Stimulated activated CD8-positive, alpha-beta memory T cell treated with anti-CD3 and anti-CD28 coated beads, Interleukin-15, amount 100 ng/mL, for 48 hours (primary cell): ENCODE results near the gene XCL1.
A peak's percentile ranks its signal among the peaks of the same experiment; 100 is the strongest.
"Not testable (repeated sequence)": the region's sequence is repeated elsewhere in the genome, so short reads cannot be mapped to it uniquely, and the experiment has no call there.

ENCODE experiments used
- DNase-seq, 2 donors: peaks; one replicate each; pipeline ENCODE4 v3.0.0-alpha.2; 2020; ENCODE audit warnings: low read depth in 2 of 2

The XCL1 gene

GRCh38 chr1:168576245-168576688 is at the start of gene XCL1:
XCL1 (plus strand) TSS chr1:168576605; CDS start chr1:168576638, 33 bp downstream.
- DNase-seq, result peak in 1 of 2 donors; percentile 40

GRCh38 chr1:168529518-168529917 is 46.9 kb upstream of the XCL1 start:
- DNase-seq, result no peak

GRCh38 chr1:168531615-168532345 is 44.6 kb upstream of the XCL1 start:
- no peak for DNase-seq

GRCh38 chr1:168535536-168535935 is 40.9 kb upstream of the XCL1 start:
- no peak for DNase-seq

GRCh38 chr1:168540798-168541197 is 35.6 kb upstream of the XCL1 start:
- DNase-seq, result not testable (repeated sequence)

- not testable (repeated sequence) for DNase-seq
These were observed 33.4 kb upstream of the XCL1 start for GRCh38 chr1:168542978-168543377.

- DNase-seq, result not testable (repeated sequence)
These were observed 32.4 kb upstream of the XCL1 start, which contains the start of gene XCL2 for GRCh38 chr1:168543840-168544498. XCL2 (minus strand) TSS chr1:168543997; CDS start chr1:168543964, 33 bp downstream.

- DNase-seq, result not testable (repeated sequence)
These were observed 30.5 kb upstream of the XCL1 start for GRCh38 chr1:168545678-168546552.

- DNase-seq, result not testable (repeated sequence)
These were observed 29.9 kb upstream of the XCL1 start for GRCh38 chr1:168546553-168546895.

- no peak for DNase-seq
These were observed 25.4 kb upstream of the XCL1 start for GRCh38 chr1:168550971-168551370.

GRCh38 chr1:168551688-168552087 is 24.7 kb upstream of the XCL1 start:
- DNase-seq, result no peak

- no peak for DNase-seq
These were observed 23.4 kb upstream of the XCL1 start for GRCh38 chr1:168552961-168553360.

- DNase-seq, result peak; percentile 32 to 63
These were observed 22.5 kb upstream of the XCL1 start for GRCh38 chr1:168553680-168554553.

- no peak for DNase-seq
These were observed 21.6 kb upstream of the XCL1 start for GRCh38 chr1:168554603-168555483.

GRCh38 chr1:168555508-168556046 is 20.8 kb upstream of the XCL1 start:
- DNase-seq, result no peak

- DNase-seq, result no peak
These were observed 19.8 kb upstream of the XCL1 start for GRCh38 chr1:168556647-168557046.

GRCh38 chr1:168560370-168560769 is 16.0 kb upstream of the XCL1 start:
- no peak for DNase-seq

GRCh38 chr1:168561989-168562388 is 14.4 kb upstream of the XCL1 start:
- DNase-seq, result no peak

GRCh38 chr1:168565825-168566224 is 10.6 kb upstream of the XCL1 start:
- DNase-seq, result no peak

- no peak for DNase-seq
These were observed 9.4 kb upstream of the XCL1 start for GRCh38 chr1:168567007-168567406.
